22Rv1 (cell line): ENCODE results near the gene SEMA3E.

Source experiments
- H3K27ac ChIP-seq: fragments of 450-650 bp; 2 replicates; pipeline ENCODE4 v1.5.1; 2017
- CTCF ChIP-seq: fragments of 450-650 bp; IDR thresholded peaks from 2 replicates; pipeline ENCODE4 v1.5.1; 2017; ENCODE audit warnings: mild to moderate bottlenecking
- ZFX ChIP-seq: fragments of 450-650 bp; IDR thresholded peaks from 2 replicates; pipeline ENCODE4 v1.6.1; 2017; ENCODE audit warnings: antibody characterized with exemption, borderline replicate concordance

Gene SEMA3E

GRCh38 chr7:83492802-83493201, 156.1 kb downstream of the SEMA3E start:
- TF ChIP-seq ZFX: no peak
- TF ChIP-seq CTCF: no peak
- no peak overlapping the region for H3K27ac ChIP-seq

GRCh38 chr7:83487801-83488200, 161.1 kb downstream of the SEMA3E start:
- no peak for TF ChIP-seq ZFX
- TF ChIP-seq CTCF: no peak
- H3K27ac ChIP-seq: no peak overlapping the region

GRCh38 chr7:83486957-83487356, 162.0 kb downstream of the SEMA3E start:
- TF ChIP-seq CTCF: no peak
- TF ChIP-seq ZFX: no peak
- no peak overlapping the region for H3K27ac ChIP-seq

- H3K27ac ChIP-seq: no peak overlapping the region
- TF ChIP-seq CTCF (no peak), ZFX (no peak)
Observed at GRCh38 chr7:83486536-83486935, 162.4 kb downstream of the SEMA3E start.

- no peak overlapping the region for H3K27ac ChIP-seq
- TF ChIP-seq CTCF (no peak), ZFX (no peak)
Observed at GRCh38 chr7:83484826-83485225, 164.1 kb downstream of the SEMA3E start.

GRCh38 chr7:83484266-83484665, 164.7 kb downstream of the SEMA3E start:
- H3K27ac ChIP-seq: no peak overlapping the region
- TF ChIP-seq CTCF (no peak), ZFX (no peak)

- no peak overlapping the region for H3K27ac ChIP-seq
- TF ChIP-seq CTCF: no peak
Observed at GRCh38 chr7:83478616-83479015, 170.3 kb downstream of the SEMA3E start.
